Measurements from ENCODE around the gene CYP2F1. TPM values are rescaled to one million over a fixed set of nuclear protein-coding genes. Genes with fewer than 3 reads are reported as not detected.
"Not testable (repeated sequence)": the region's sequence is repeated elsewhere in the genome, so short reads cannot be mapped to it uniquely, and the experiment has no call there.

The CYP2F1 gene
- total and polyA plus RNA-seq, 9 donors: not detected

DNA sequence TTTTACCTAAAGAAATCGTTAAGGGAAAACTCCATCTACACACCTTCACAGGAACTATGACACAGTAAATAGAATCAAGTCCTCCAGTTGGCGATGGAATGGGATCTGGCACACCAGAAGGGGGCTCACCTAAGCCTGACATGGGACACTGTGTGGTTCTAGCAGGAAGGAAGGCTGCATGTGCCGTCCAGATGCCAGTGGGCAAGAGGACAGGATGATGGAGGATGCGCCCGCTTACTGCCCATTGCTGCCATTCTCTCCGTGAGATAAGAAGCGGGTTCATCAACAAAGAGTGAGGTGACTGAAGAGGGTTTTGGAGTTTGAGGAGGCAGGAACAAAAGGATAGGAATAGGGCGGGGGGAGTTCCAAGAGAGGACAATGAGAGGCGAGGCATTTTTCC lies 2.9 kb upstream of the CYP2F1 start:
- intact Hi-C loops (cut with DNase I): no loop called here
- TF ChIP-seq, protein P1, sequence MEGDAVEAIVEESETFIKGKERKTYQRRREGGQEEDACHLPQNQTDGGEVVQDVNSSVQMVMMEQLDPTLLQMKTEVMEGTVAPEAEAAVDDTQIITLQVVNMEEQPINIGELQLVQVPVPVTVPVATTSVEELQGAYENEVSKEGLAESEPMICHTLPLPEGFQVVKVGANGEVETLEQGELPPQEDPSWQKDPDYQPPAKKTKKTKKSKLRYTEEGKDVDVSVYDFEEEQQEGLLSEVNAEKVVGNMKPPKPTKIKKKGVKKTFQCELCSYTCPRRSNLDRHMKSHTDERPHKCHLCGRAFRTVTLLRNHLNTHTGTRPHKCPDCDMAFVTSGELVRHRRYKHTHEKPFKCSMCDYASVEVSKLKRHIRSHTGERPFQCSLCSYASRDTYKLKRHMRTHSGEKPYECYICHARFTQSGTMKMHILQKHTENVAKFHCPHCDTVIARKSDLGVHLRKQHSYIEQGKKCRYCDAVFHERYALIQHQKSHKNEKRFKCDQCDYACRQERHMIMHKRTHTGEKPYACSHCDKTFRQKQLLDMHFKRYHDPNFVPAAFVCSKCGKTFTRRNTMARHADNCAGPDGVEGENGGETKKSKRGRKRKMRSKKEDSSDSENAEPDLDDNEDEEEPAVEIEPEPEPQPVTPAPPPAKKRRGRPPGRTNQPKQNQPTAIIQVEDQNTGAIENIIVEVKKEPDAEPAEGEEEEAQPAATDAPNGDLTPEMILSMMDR (IDR thresholded peaks at IDR 0.05): no peak
- TF ChIP-seq EP300 (IDR thresholded peaks at IDR 0.05) (no peak), POLR2A (IDR thresholded peaks at IDR 0.05) (no peak)

DNA sequence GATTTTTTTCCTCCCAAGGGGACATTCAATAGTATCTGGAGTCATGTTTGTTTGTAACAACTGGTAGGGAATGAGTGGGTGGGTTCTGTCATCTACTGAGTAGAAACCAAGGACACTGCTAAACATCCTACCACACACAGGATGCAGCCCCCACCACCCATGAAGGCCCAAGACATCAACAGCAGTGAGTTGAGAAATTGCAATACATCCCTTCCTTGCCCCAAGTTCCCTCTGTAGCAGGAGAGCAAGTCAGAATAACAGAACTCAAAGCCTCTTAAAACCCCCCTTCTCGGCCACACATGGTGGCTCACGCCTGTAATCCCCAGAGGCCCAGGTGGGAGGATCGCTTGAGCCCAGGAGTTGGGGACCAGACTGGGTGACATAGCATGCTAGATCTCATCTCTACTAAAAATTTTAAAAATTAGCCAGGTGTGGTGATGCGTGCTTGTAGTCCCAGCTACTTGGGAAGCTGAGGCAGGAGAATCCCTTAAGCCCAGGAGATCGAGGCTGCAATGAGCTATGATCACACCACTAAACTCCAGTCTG lies 2.4 kb upstream of the CYP2F1 start:
- Histone ChIP-seq H3K4me1 (ENCODE audit: insufficient read depth) (no peaks in the 10 kb centered on the region), H3K27me3 (no peaks in the 10 kb centered on the region), H3K4me3 (no peak overlapping the region), H3K27ac (no peak overlapping the region), H3K36me3 (no peaks in the 10 kb centered on the region), H3K9me3 (no peaks in the 10 kb centered on the region)
- no peak for DNase-seq
- TF ChIP-seq EP300 (IDR thresholded peaks at IDR 0.05) (no peak), POLR2A (IDR thresholded peaks at IDR 0.05) (no peak)
- TF ChIP-seq, protein P1 (IDR thresholded peaks at IDR 0.05): no peak
- 88 to 91% (median 89%) methylated on average over 5 of the region's 5 CpGs for WGBS, 3 donors
- intact Hi-C loops (cut with DNase I): no loop called here

More for the DNA sequence above, 2.9 kb upstream of the CYP2F1 start:
- H3K27ac ChIP-seq: no peak overlapping the region
- H3K4me1 ChIP-seq (ENCODE audit: insufficient read depth): no peaks in the 10 kb centered on the region
- H3K9me3 ChIP-seq: no peaks in the 10 kb centered on the region
- H3K36me3 ChIP-seq: no peaks in the 10 kb centered on the region
- no peaks in the 10 kb centered on the region for H3K27me3 ChIP-seq
- WGBS, 3 donors: 84 to 86% (median 85%) methylated on average over 9 of the region's 9 CpGs
- no peak for DNase-seq
- no peak overlapping the region for H3K4me3 ChIP-seq

DNA sequence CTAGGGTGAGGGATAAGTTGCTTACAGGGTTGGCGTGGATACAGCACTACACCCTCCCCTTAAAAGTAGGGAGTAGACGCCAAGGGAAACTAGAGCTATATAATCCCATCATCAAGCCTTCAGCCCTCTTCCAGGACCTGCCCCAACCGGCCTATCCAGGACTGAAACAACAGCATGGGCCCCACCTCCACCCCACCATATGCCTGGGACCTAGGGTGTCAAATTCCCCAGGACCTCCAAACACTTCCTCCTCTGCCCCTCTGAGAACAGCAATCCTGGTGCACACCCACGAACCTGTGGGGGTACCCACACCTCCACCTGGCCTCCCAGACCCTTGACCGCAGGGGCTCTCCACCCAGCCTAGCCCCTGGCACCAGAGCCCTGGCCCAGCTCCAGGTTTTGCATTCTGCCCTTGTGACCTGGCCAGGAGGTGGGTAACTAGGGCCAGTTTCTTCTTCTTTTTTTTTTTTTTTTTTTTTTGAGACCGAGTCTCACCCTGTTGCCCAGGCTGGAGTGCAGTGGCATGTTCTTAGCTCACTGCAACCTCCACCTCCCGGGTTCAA lies 1.4 kb upstream of the CYP2F1 start:
- intact Hi-C loops (cut with DNase I): no loop called here
- TF ChIP-seq EP300 (IDR thresholded peaks at IDR 0.05): no peak
- H3K27ac ChIP-seq: no peak overlapping the region
- whole genome bisulfite sequencing, 3 donors: 81 to 86% (median 85%) methylated on average over 7 of the region's 7 CpGs
- H3K4me1 ChIP-seq (ENCODE audit: insufficient read depth): no peaks in the 10 kb centered on the region
- no peaks in the 10 kb centered on the region for H3K9me3 ChIP-seq
- no peaks in the 10 kb centered on the region for H3K27me3 ChIP-seq
- H3K4me3 ChIP-seq: no peak overlapping the region
- DNase-seq: no peak
- no peaks in the 10 kb centered on the region for H3K36me3 ChIP-seq

- Histone ChIP-seq H3K27ac (no peak overlapping the region), H3K36me3 (no peaks in the 10 kb centered on the region), H3K4me1 (ENCODE audit: insufficient read depth) (no peaks in the 10 kb centered on the region), H3K4me3 (no peak overlapping the region), H3K9me3 (no peaks in the 10 kb centered on the region), H3K27me3 (no peaks in the 10 kb centered on the region)
- intact Hi-C loops (cut with DNase I): no loop called here
- 81 to 84% (median 84%) methylated on average over 8 of the region's 8 CpGs for WGBS, 3 donors
- DNase-seq: no peak
- TF ChIP-seq EP300 (IDR thresholded peaks at IDR 0.05): no peak
- TF ChIP-seq, protein P1 (IDR thresholded peaks at IDR 0.05): no peak
- no peak for TF ChIP-seq POLR2A (IDR thresholded peaks at IDR 0.05)
Observed at GRCh38 chr19:41116261-41116660, 2.0 kb downstream of the CYP2F1 start.

GRCh38 chr19:41120929-41121911 lies 7.0 kb downstream of the CYP2F1 start:
- intact Hi-C loops (cut with DNase I): not testable (repeated sequence)

GRCh38 chr19:41122846-41123245 lies 8.6 kb downstream of the CYP2F1 start:
- H3K27ac ChIP-seq; intact Hi-C loops (cut with DNase I); H3K9me3 ChIP-seq; H3K4me3 ChIP-seq; H3K4me1 ChIP-seq (ENCODE audit: insufficient read depth); H3K27me3 ChIP-seq; H3K36me3 ChIP-seq; DNase-seq: not testable (repeated sequence)
- WGBS, 3 donors: 83 to 85% (median 84%) methylated on average over 13 of the region's 13 CpGs

More at GRCh38 chr19:41120929-41121911, 7.0 kb downstream of the CYP2F1 start:
- 79 to 82% (median 82%) methylated on average over 23 to 38 of the region's 41 CpGs for WGBS, 3 donors
- not testable (repeated sequence) for H3K27ac ChIP-seq; DNase-seq; H3K4me3 ChIP-seq; H3K4me1 ChIP-seq (ENCODE audit: insufficient read depth); H3K9me3 ChIP-seq; H3K36me3 ChIP-seq; H3K27me3 ChIP-seq
